Measurements from ENCODE around the gene SRRD. TPM values are rescaled to one million over a fixed set of nuclear protein-coding genes. Genes with fewer than 3 reads are reported as not detected.

Gene SRRD
- total and polyA plus RNA-seq, 8 donors, result 4.0 to 64.2 (median 10.0) TPM

GRCh38 chr22:26502688-26503561 is 19.2 kb downstream of the SRRD start:
- intact Hi-C loops (cut with DNase I; ENCODE audit: low total_unique reads), result no loop called here
- no peak overlapping the region for H3K4me3 ChIP-seq
- H3K9me3 ChIP-seq, result no peaks in the 10 kb centered on the region
- peaks cover 0 to 12% (median 2%) of the 10 kb centered on the region in 4 donors for H3K4me1 ChIP-seq
- no peaks in the 10 kb centered on the region for H3K27me3 ChIP-seq
- peak overlapping the region in 1 of 5 donors; percentile 25 for H3K27ac ChIP-seq
- H3K36me3 ChIP-seq, result peaks cover 86 to 100% (median 100%) of the 10 kb centered on the region in 4 donors
- DNase-seq, result peak; percentile 28 to 76
- WGBS, 5 donors, result 30 to 60% (median 51%) methylated on average over 3 of the region's 3 CpGs
- TF ChIP-seq CTCF (IDR thresholded peaks at IDR 0.05), result peak in 1 of 7 experiments; percentile 14
- TF ChIP-seq EP300 (IDR thresholded peaks at IDR 0.05), result no peak
- no peak for TF ChIP-seq POLR2AphosphoS5 (IDR thresholded peaks at IDR 0.05)
- no peak for TF ChIP-seq POLR2A (IDR thresholded peaks at IDR 0.05)

- 38 to 80% (median 76%) methylated on average over 1 of the region's 1 CpG for WGBS, 5 donors
- TF ChIP-seq POLR2AphosphoS5 (IDR thresholded peaks at IDR 0.05) (no peak), POLR2A (IDR thresholded peaks at IDR 0.05) (no peak), CTCF (IDR thresholded peaks at IDR 0.05) (no peak), EP300 (IDR thresholded peaks at IDR 0.05) (no peak)
- no peaks in the 10 kb centered on the region for H3K9me3 ChIP-seq
- peaks cover 89 to 100% (median 100%) of the 10 kb centered on the region in 4 donors for H3K36me3 ChIP-seq
- H3K27ac ChIP-seq, result no peak overlapping the region
- intact Hi-C loops (cut with DNase I; ENCODE audit: low total_unique reads), result no loop called here
- H3K4me1 ChIP-seq, result peaks cover 0 to 12% (median 2%) of the 10 kb centered on the region in 4 donors
- no peak for DNase-seq
- no peak overlapping the region for H3K4me3 ChIP-seq
- H3K27me3 ChIP-seq, result no peaks in the 10 kb centered on the region
Observed at GRCh38 chr22:26503758-26504157, 20.1 kb downstream of the SRRD start.

- no peaks in the 10 kb centered on the region for H3K27me3 ChIP-seq
- no peak for DNase-seq
- no peaks in the 10 kb centered on the region for H3K9me3 ChIP-seq
- H3K36me3 ChIP-seq, result peaks cover 60 to 74% (median 72%) of the 10 kb centered on the region in 4 donors
- peaks cover 10 to 36% (median 22%) of the 10 kb centered on the region in 4 donors for H3K4me1 ChIP-seq
- TF ChIP-seq CTCF (IDR thresholded peaks at IDR 0.05) (no peak), EP300 (IDR thresholded peaks at IDR 0.05) (no peak), POLR2AphosphoS5 (IDR thresholded peaks at IDR 0.05) (no peak), POLR2A (IDR thresholded peaks at IDR 0.05) (no peak)
- intact Hi-C loops (cut with DNase I; ENCODE audit: low total_unique reads), result no loop called here
- no peak overlapping the region for H3K27ac ChIP-seq
- no peak overlapping the region for H3K4me3 ChIP-seq
Observed at GRCh38 chr22:26508148-26508547, 24.5 kb downstream of the SRRD start.

GRCh38 chr22:26512149-26512793 is 28.6 kb downstream of the SRRD start, which contains the start of gene TFIP11:
Gene TFIP11 (minus strand): TSS chr22:26512473. CDS start chr22:26510272, 2,201 bp downstream.
- Histone ChIP-seq H3K27ac (peak within 1 kb of the TSS; percentile 80 to 87 (median 82)), H3K9me3 (no peaks in the 10 kb centered on the region), H3K27me3 (no peaks in the 10 kb centered on the region), H3K4me1 (peaks cover 12 to 34% (median 27%) of the 10 kb centered on the region in 4 donors), H3K36me3 (peaks cover 21 to 33% (median 30%) of the 10 kb centered on the region in 4 donors), H3K4me3 (peak within 1 kb of the TSS; percentile 77 to 90 (median 85))
- WGBS, 5 donors, result 0% methylated on average over 38 to 40 of the region's 40 CpGs
- DNase-seq, result peak; percentile 97 to 98
- TF ChIP-seq CTCF (IDR thresholded peaks at IDR 0.05), result no peak
- TF ChIP-seq POLR2A (IDR thresholded peaks at IDR 0.05), result peak in 1 of 4 donors; percentile 36
- peak; percentile 89 to 99 (median 95) for TF ChIP-seq POLR2AphosphoS5 (IDR thresholded peaks at IDR 0.05)
- no peak for TF ChIP-seq EP300 (IDR thresholded peaks at IDR 0.05)
- intact Hi-C loops (cut with DNase I; ENCODE audit: low total_unique reads), result no loop called here

Data from stomach (tissue), 9 donors.